HG02642 (cell line): ENCODE results near the gene TEX9.

ENCODE experiments used
- ATAC-seq: cut with Tn5 transposase; IDR thresholded peaks from one replicate; pipeline ENCODE4 v1.9.1; 2021; ENCODE audit warnings: mild to moderate bottlenecking; ENCODE audit not compliant: unreplicated experiment, poor library complexity

The TEX9 gene

DNA sequence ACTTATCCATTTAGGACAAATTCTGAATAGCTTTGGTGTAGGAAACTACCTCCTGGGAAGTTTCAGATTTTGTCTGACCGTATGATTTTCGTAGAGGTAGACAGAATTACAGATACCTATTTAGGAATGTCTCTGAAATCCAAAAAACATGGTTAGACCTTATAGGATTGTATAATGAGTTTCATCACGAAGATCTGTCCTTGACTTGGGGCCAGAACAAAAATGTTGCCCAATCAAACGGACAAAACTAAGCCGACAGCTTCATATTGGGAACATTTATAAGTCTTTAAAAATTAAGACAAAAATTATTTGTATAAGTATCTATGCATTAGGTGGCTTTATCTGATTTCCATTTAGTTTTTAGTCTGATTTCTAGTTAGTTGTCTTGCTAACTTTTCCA, 67.1 kb downstream of the TEX9 start:
- no peak for ATAC-seq

- no peak for ATAC-seq
Measured at GRCh38 chr15:56440214-56440770, 75.1 kb downstream of the TEX9 start.

- no peak for ATAC-seq
Measured at GRCh38 chr15:56442354-56442753, 77.1 kb downstream of the TEX9 start.

- ATAC-seq = no peak
Measured at GRCh38 chr15:56445746-56446145, 80.5 kb downstream of the TEX9 start.

DNA sequence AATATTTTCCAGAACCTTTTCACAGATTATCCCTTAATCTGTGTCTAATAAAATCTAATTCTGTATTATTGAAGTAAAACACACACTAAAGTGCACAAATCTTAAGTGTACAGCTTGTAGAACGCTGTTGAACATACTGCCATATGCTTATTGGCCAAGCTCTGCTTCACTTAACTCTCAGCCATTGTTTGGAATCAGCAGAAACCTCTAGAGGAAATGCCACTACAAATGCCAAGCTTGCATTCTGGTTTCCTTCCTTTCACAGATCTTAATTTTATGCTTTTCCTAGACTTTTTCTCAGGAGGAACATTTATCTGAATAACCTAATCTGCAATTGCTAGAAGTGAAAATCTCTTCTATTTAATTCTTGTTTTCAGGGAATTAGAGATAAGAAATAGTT, 89.6 kb downstream of the TEX9 start:
- ATAC-seq = no peak

DNA sequence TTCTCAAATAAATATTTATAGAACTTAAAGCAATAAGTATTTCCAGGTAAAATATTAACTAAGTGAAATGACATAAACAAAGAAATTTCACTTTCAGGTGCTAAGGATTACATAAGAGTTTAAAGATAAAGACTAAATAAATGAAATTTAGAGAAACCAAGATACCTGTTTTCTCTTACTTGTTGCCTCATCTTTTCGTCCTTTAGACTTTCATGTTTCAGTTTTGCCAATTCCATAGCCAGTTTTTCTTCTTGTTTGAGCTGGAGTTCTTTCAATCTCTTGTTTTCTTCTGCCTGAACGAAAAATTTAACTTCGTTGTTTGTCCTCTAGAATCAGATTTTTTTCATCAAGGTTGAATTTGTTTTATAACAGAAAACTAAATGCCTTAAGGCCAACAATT, 91.0 kb downstream of the TEX9 start:
- ATAC-seq = no peak

- ATAC-seq = no peak
Measured at GRCh38 chr15:56459096-56459495, 93.9 kb downstream of the TEX9 start.

- no peak for ATAC-seq
Measured at GRCh38 chr15:56460071-56460470, 94.8 kb downstream of the TEX9 start.

DNA sequence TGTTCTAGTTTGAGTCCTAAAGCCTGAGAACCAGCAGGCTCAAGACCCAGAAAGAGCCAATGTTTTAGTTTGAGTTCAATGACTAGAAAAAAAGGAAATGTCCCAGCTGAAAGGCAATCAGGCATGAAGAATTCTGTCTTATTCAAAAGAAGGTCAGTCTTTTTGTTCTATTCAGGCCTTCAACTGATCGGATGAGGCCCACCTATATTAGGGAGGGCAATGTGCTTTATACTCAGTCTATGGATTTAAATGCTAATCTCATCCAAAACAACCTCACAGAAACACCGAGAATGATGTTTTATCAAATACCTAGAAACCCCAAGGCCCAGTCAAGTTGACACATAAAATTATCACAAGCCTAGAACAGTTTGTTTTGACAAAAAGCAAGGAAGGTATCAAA, 95.7 kb downstream of the TEX9 start:
- no peak for ATAC-seq

DNA sequence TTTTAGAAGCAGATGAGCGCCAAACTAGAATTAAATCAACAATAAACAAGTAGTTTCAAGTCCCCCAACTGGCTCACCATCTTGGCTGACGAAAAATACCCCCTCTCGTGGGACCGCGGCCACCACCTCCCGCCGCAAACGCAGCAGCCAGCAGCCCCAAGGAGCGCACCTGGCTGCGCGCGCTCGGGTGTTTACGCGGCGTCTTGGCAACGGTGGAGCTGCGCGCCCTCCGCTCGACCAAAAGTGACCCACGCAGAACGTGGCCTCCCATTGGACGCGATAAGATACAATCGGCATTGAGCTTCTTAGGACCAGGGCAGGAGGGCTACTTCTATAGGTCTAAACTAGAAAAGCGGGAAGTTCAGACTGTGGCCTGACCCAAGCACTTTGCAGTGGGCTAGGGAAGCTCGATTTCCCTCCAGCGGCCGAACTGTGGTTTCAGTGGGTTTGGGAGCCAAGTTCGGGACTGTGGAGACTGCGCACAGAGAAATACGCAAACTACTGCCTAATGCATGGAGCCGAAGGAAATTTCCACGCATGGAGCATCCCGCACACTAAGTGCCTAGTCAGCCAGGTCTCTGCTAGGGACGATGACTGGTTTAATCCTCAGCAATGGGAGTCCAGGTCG, 99.8 kb downstream of the TEX9 start, which contains the start of gene MNS1:
Gene MNS1, minus strand, starts transcription at position 245 of the 628 bp plus-strand sequence. Its CDS starts 165 bp downstream, at position 80.
- ATAC-seq = peak; percentile 99

- no peak for ATAC-seq
Measured at GRCh38 chr15:56467616-56468015, 102.4 kb downstream of the TEX9 start.

DNA sequence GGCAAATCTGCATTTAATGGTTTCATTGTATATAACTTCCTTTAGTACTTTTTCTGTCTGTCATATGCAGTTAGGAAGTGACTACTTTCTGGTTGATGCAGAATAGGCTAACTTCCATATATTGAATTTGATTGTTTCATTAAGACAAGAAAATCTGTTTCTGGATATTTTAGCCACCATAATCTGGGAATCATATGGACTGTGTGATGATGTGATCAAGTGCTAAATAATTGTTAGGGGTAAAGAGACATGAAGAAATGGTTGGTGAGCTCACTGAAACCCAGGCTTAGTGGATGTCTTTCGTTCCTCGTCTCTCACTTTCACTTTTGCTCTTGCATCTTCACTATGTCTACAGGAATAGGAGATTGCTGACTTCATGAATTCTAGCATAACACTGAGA, 103.2 kb downstream of the TEX9 start:
- ATAC-seq = peak; percentile 51

DNA sequence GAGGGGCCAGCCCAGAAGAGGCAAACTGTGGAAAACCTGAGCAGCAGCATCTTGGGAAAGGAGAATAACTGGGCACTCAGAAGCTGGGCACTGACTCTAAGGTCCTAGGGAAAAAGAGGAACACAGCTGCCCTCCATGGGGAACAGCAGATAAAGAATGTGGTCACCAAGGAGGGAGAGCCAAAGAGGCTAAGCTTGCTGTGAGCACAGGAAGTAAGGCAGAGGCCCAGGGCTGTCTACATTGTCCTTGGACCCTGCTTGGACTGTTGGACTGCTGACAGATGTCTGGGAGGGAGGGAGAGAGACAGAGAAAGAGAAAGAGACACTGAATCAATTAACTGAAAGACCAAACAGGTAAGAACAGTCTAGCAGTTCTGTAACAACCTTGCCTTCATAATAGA, 104.3 kb downstream of the TEX9 start:
- ATAC-seq = no peak

DNA sequence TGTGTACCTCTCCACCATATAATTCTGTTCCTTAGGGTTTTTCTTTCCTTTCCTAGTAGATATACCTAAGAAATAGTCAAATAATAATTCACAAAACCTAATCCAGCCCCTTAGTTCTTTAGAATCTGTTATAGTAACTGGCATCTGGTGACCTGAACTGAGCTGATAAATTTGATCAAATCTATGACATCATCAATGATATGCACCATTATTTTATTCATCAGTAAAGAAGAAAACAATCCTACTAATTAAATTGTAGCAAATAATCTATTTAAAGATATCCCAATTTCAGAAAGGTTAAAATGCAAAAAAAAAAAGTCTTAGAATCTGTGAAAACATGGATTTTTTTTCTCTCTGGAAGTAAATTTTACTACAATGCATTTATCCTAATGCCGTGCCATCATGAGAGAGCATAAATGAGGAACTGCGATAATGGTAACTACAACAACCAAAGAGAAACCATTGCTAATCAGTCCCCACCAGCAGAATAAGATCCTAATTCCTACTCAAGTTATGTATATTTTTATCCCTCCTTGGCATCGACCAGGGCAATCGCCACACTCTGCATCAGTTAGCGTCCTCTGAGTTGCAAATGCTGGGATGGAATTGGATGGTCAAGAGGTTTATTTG, 106.3 kb downstream of the TEX9 start:
- no peak for ATAC-seq

GRCh38 chr15:56472278-56472677, 107.1 kb downstream of the TEX9 start:
- no peak for ATAC-seq

DNA sequence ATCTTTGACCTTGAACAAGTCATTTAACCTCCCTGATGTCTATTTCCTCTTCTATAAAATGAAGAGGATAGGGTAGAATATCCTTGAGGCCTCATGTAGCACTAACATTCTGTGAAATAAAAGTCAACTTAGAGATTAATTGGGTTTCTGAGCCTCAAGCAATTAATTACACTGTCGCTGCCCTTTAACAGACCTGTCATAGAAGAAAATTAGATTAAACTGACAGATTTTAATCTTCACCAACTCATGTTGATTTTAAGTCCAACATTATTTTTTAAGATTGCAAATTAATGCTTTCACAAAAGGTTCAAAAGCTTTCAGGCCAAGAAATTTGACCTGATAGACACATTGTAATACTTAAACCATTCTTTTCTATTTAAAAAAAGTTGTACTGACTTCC, 107.8 kb downstream of the TEX9 start:
- no peak for ATAC-seq

DNA sequence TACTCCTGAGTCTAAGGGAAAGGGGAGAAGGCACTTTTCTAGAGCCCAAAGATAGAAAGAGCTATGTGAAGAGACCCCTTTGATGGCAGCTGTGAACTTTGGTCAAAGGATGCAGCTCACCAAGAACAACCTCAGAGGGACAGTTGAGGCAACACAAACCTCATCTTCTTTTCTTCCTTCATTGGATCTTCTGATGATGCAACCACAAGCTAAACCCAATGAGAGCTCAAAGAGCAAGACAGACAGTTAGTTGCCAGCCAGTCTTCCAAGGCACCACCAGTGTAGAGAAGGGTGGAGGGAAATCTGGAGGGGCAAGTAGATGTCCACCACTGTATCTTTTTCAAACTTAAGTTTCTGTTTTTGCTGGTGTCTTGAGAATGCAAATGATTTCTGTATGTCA, 110.1 kb downstream of the TEX9 start:
- ATAC-seq = no peak
